Suprapubic skin (tissue), 4 donors: ENCODE measurements around the gene ABI3BP. TPM values are rescaled to one million over a fixed set of nuclear protein-coding genes. Genes with fewer than 3 reads are reported as not detected.
A peak's percentile ranks its signal among the peaks of the same experiment; 100 is the strongest.

Experiments used
- DNase-seq, 2 donors: peaks; one replicate each; pipeline ENCODE4 v3.0.0-alpha.2; 2019; ENCODE audit warnings: low spot score in 2 of 2
- H3K27ac ChIP-seq: fragments of 200-600 bp; sonication (generic); one replicate; pipeline ENCODE4 v1.5.1; 2019
- H3K27me3 ChIP-seq: fragments of 200-600 bp; sonication (generic); one replicate; pipeline ENCODE4 v1.5.1; 2019
- H3K36me3 ChIP-seq: fragments of 200-600 bp; sonication (generic); one replicate; pipeline ENCODE4 v1.5.1; 2019
- H3K4me1 ChIP-seq: fragments of 200-600 bp; sonication (generic); one replicate; pipeline ENCODE4 v1.5.1; 2019
- H3K4me3 ChIP-seq: fragments of 200-600 bp; sonication (generic); one replicate; pipeline ENCODE4 v1.5.1; 2019; ENCODE audit warnings: mild to moderate bottlenecking
- H3K9me3 ChIP-seq: fragments of 200-600 bp; sonication (generic); one replicate; pipeline ENCODE4 v1.5.1; 2019
- CTCF ChIP-seq, 2 donors: fragments of 200-600 bp in 1 of 2; fragments of 450-650 bp in 1 of 2; sonication (generic) in 1 of 2; IDR thresholded peaks; one replicate each; pipeline ENCODE4 v1.5.1; 2016 to 2019; ENCODE audit warnings: antibody characterized with exemption in 2 of 2, mild to moderate bottlenecking in 1 of 2, moderate library complexity in 1 of 2
- EP300 ChIP-seq: sonication (generic); formaldehyde crosslinking; IDR thresholded peaks from one replicate; pipeline ENCODE4 v1.6.1; 2017; ENCODE audit warnings: antibody characterized with exemption
- POLR2A ChIP-seq, 2 donors: fragments of 450-650 bp; IDR thresholded peaks; one replicate each; pipeline ENCODE4 v1.6.1; 2017; ENCODE audit warnings: antibody characterized with exemption in 2 of 2, mild to moderate bottlenecking in 2 of 2, moderate library complexity in 2 of 2
- POLR2AphosphoS5 ChIP-seq, 3 donors: sonication (generic); formaldehyde crosslinking; IDR thresholded peaks; one replicate each; pipeline ENCODE4 v1.6.1; 2017; ENCODE audit warnings: antibody characterized with exemption in 3 of 3
- WGBS: methylation state at CpG from one replicate; pipeline ENCODE4 v1.1.5; 2018; 5-methylcytosine and 5-hydroxymethylcytosine counted together
- total RNA-seq, 4 donors: library from RNA; depleted of rRNA; stranded (reverse); fragments of >200 nt; gene quantifications; one replicate each; pipeline ENCODE4 v1.1.0, GENCODE V29; 2016

ABI3BP gene
- total RNA-seq, 4 donors from 2014 or later: 20.6 to 54.4 (median 38.4) TPM

- Histone ChIP-seq H3K9me3 (no peaks in the 10 kb centered on the region), H3K27me3 (no peaks in the 10 kb centered on the region), H3K36me3 (no peaks in the 10 kb centered on the region), H3K27ac (peak overlapping the region; percentile 70), H3K4me3 (no peak overlapping the region), H3K4me1 (peaks cover 18% of the 10 kb centered on the region)
- no peak for DNase-seq
- TF ChIP-seq POLR2A (IDR thresholded peaks at IDR 0.05) (no peak), POLR2AphosphoS5 (IDR thresholded peaks at IDR 0.05) (no peak), EP300 (no peak), CTCF (IDR thresholded peaks at IDR 0.05) (no peak)
- 76% methylated on average over 1 of the region's 1 CpG for WGBS
Measured at GRCh38 chr3:100880845-100881244, 112.4 kb downstream of the ABI3BP start.

GRCh38 chr3:100880072-100880471 lies 113.1 kb downstream of the ABI3BP start:
- Histone ChIP-seq H3K9me3 (no peaks in the 10 kb centered on the region), H3K4me3 (no peak overlapping the region), H3K27ac (peak overlapping the region; percentile 70), H3K36me3 (no peaks in the 10 kb centered on the region), H3K27me3 (no peaks in the 10 kb centered on the region), H3K4me1 (peaks cover 18% of the 10 kb centered on the region)
- 48% methylated on average over 7 of the region's 7 CpGs for WGBS
- TF ChIP-seq CTCF (IDR thresholded peaks at IDR 0.05) (no peak), POLR2A (IDR thresholded peaks at IDR 0.05) (no peak), POLR2AphosphoS5 (IDR thresholded peaks at IDR 0.05) (no peak), EP300 (no peak)
- DNase-seq: no peak

GRCh38 chr3:100879195-100879810 lies 113.9 kb downstream of the ABI3BP start:
- no peak for DNase-seq
- H3K9me3 ChIP-seq: no peaks in the 10 kb centered on the region
- peaks cover 18% of the 10 kb centered on the region for H3K4me1 ChIP-seq
- WGBS: 67% methylated on average over 4 of the region's 4 CpGs
- H3K4me3 ChIP-seq: no peak overlapping the region
- no peaks in the 10 kb centered on the region for H3K36me3 ChIP-seq
- no peaks in the 10 kb centered on the region for H3K27me3 ChIP-seq
- peak overlapping the region; percentile 70 for H3K27ac ChIP-seq
- no peak for TF ChIP-seq CTCF (IDR thresholded peaks at IDR 0.05)

GRCh38 chr3:100877286-100877685 lies 115.9 kb downstream of the ABI3BP start:
- Histone ChIP-seq H3K4me1 (peaks cover 17% of the 10 kb centered on the region), H3K9me3 (no peaks in the 10 kb centered on the region), H3K36me3 (no peaks in the 10 kb centered on the region), H3K27me3 (no peaks in the 10 kb centered on the region), H3K27ac (no peak overlapping the region), H3K4me3 (no peak overlapping the region)
- 88% methylated on average over 2 of the region's 2 CpGs for WGBS
- no peak for DNase-seq
- TF ChIP-seq POLR2AphosphoS5 (IDR thresholded peaks at IDR 0.05) (no peak), EP300 (no peak), POLR2A (IDR thresholded peaks at IDR 0.05) (no peak), CTCF (IDR thresholded peaks at IDR 0.05) (no peak)

GRCh38 chr3:100875239-100875638 lies 118.0 kb downstream of the ABI3BP start:
- DNase-seq: no peak
- WGBS: 8% methylated on average over 5 of the region's 5 CpGs
- H3K4me3 ChIP-seq: no peak overlapping the region
- H3K27ac ChIP-seq: no peak overlapping the region
- H3K36me3 ChIP-seq: no peaks in the 10 kb centered on the region
- no peaks in the 10 kb centered on the region for H3K27me3 ChIP-seq
- H3K4me1 ChIP-seq: peaks cover 6% of the 10 kb centered on the region
- TF ChIP-seq CTCF (IDR thresholded peaks at IDR 0.05) (no peak), EP300 (no peak), POLR2A (IDR thresholded peaks at IDR 0.05) (no peak), POLR2AphosphoS5 (IDR thresholded peaks at IDR 0.05) (no peak)
- H3K9me3 ChIP-seq: no peaks in the 10 kb centered on the region
